ENCODE measurements around the gene MSLN.

DNA sequence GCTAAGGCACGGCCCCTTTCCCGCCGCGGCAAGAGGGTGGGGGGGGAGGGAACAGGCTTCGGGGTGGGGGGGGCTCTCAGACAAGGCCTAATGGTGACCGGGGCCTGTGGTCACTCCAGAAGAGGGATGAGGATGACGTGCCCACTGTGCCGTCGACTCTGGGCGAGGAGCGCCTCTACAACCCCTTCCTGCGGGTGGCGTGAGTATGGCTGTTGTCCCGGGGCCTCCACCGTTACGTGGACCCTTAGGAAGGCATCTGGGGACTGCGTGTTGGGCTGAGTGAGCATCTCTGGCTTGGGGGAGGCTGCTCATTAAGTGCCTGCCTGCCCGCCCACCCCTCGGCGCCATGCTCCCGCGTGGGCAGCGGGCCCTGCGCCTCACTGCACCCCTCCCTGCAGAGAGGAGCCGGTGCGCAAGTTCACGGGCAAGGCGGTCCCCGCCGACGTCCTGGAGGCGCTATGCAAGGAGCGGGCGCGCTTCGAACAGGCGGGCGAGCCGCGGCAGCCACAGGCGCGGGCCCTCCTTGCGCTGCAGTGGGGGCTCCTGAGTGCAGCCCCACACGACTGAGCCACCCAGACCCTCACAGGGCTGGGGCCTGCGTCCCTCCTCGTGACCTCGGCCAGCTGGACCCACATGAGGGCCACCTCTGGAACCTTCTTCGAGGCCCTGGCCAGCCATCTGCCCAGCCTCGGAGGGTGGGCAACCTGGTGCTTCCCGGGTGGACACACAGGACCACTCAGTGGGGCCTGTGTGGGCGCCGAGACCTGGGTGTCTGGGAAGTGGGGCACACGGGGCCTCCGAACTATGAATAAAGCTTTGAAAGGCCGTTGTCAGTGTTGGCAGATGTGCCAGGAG, 31.4 kb upstream of the MSLN start:
- TF ChIP-seq, protein P1, sequence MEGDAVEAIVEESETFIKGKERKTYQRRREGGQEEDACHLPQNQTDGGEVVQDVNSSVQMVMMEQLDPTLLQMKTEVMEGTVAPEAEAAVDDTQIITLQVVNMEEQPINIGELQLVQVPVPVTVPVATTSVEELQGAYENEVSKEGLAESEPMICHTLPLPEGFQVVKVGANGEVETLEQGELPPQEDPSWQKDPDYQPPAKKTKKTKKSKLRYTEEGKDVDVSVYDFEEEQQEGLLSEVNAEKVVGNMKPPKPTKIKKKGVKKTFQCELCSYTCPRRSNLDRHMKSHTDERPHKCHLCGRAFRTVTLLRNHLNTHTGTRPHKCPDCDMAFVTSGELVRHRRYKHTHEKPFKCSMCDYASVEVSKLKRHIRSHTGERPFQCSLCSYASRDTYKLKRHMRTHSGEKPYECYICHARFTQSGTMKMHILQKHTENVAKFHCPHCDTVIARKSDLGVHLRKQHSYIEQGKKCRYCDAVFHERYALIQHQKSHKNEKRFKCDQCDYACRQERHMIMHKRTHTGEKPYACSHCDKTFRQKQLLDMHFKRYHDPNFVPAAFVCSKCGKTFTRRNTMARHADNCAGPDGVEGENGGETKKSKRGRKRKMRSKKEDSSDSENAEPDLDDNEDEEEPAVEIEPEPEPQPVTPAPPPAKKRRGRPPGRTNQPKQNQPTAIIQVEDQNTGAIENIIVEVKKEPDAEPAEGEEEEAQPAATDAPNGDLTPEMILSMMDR (IDR thresholded peaks at IDR 0.05; ENCODE audit: low read depth, low read length): no peak
- TF ChIP-seq POLR2A (IDR thresholded peaks at IDR 0.05; ENCODE audit: extremely low read depth, insufficient read length) (no peak), MYC (IDR thresholded peaks at IDR 0.05; ENCODE audit: low read depth, low read length) (no peak)
- TF ChIP-seq, protein P2, sequence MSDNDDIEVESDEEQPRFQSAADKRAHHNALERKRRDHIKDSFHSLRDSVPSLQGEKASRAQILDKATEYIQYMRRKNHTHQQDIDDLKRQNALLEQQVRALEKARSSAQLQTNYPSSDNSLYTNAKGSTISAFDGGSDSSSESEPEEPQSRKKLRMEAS (IDR thresholded peaks at IDR 0.05; ENCODE audit: low read depth, low read length): no peak

All from NB4 (cell line).